ENCODE measurements around the gene PPM1L.

DNA sequence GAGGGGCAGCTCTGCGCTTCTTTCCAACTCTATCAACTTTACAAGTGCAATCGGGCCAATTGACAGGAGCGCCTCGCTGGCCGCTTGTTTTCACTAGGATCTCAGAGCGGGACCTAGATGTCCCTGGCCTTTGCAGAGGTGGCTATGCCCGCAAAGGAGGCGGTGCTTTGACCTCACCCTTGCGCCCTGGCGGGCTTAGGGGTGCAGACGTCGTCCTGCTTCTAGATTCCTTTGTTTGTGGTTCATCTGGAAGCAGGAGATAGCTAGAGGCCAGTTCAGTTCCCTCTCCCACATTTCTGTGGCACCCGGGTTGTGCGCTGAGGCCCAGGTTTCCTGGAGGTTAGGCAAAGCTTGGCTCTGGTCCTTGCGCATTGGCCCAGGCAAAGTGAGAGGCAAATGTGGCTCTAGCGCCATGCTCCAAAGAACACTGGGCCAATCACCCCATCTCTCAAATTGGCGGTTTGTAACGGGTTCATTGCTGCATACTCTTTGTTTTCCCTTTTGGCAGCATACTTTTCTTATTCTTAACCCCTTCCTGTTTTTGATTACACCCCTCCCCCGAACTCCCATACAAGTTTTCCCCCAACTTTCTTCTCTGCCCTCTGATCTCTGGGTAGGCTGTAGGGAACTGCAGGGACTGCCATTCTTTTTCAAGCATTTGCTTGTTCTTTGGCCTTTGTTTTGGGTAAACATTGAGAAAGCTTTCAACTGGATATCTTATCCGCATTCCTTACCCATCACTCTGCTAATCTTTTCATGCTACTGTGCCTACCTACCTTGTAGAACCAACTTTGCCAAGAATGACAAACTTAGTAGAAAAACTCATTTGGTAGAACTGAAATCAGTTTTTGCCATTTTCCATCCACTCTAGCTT is 1.4 kb downstream of the PPM1L start:
- TF ChIP-seq CTCF (IDR thresholded peaks at IDR 0.05): no peak
- TF ChIP-seq EP300 (IDR thresholded peaks at IDR 0.05): no peak
- no peak for TF ChIP-seq POLR2A (IDR thresholded peaks at IDR 0.05; ENCODE audit: low read depth)
